ENCODE measurements around the gene WDR93.
"Not testable (repeated sequence)": the region's sequence is repeated elsewhere in the genome, so short reads cannot be mapped to it uniquely, and the experiment has no call there.

The WDR93 gene

GRCh38 chr15:89772932-89773583, 82.4 kb downstream of the WDR93 start:
- no peak for DNase-seq (ENCODE audit: low read depth)

GRCh38 chr15:89774492-89774891, 83.9 kb downstream of the WDR93 start:
- DNase-seq (ENCODE audit: low read depth) = no peak

- no peak for DNase-seq (ENCODE audit: low read depth)
Observed at GRCh38 chr15:89775815-89776214, 85.2 kb downstream of the WDR93 start.

- DNase-seq (ENCODE audit: low read depth) = peak; percentile 34
Observed at GRCh38 chr15:89776274-89777072, 85.9 kb downstream of the WDR93 start, which contains the start of gene MESP2. TSS of gene MESP2 (plus strand) at chr15:89776332. CDS start at chr15:89776358, 26 bp downstream.

- no peak for DNase-seq (ENCODE audit: low read depth)
Observed at GRCh38 chr15:89777073-89777751, 86.6 kb downstream of the WDR93 start.

- DNase-seq (ENCODE audit: low read depth) = no peak
Observed at GRCh38 chr15:89777782-89778380, 87.3 kb downstream of the WDR93 start.

- DNase-seq (ENCODE audit: low read depth) = no peak
Observed at GRCh38 chr15:89778861-89779260, 88.2 kb downstream of the WDR93 start.

GRCh38 chr15:89780601-89781000, 90.0 kb downstream of the WDR93 start:
- DNase-seq (ENCODE audit: low read depth) = no peak

- no peak for DNase-seq (ENCODE audit: low read depth)
Observed at GRCh38 chr15:89781055-89781454, 90.4 kb downstream of the WDR93 start.

- no peak for DNase-seq (ENCODE audit: low read depth)
Observed at GRCh38 chr15:89781891-89782618, 91.4 kb downstream of the WDR93 start.

GRCh38 chr15:89782619-89782950, 92.0 kb downstream of the WDR93 start:
- not testable (repeated sequence) for DNase-seq (ENCODE audit: low read depth)

- DNase-seq (ENCODE audit: low read depth) = no peak
Observed at GRCh38 chr15:89783111-89783860, 92.7 kb downstream of the WDR93 start.

GRCh38 chr15:89783861-89784685, 93.5 kb downstream of the WDR93 start:
- DNase-seq (ENCODE audit: low read depth) = no peak

GRCh38 chr15:89784686-89784960, 94.0 kb downstream of the WDR93 start:
- no peak for DNase-seq (ENCODE audit: low read depth)

- no peak for DNase-seq (ENCODE audit: low read depth)
Observed at GRCh38 chr15:89785064-89785773, 94.6 kb downstream of the WDR93 start.

- no peak for DNase-seq (ENCODE audit: low read depth)
Observed at GRCh38 chr15:89785774-89786140, 95.1 kb downstream of the WDR93 start.

GRCh38 chr15:89787944-89788343, 97.3 kb downstream of the WDR93 start:
- no peak for DNase-seq (ENCODE audit: low read depth)

GRCh38 chr15:89788585-89788984, 98.0 kb downstream of the WDR93 start:
- DNase-seq (ENCODE audit: low read depth) = not testable (repeated sequence)

- no peak for DNase-seq (ENCODE audit: low read depth)
Observed at GRCh38 chr15:89790206-89790605, 99.6 kb downstream of the WDR93 start.

- no peak for DNase-seq (ENCODE audit: low read depth)
Observed at GRCh38 chr15:89790661-89791060, 100.0 kb downstream of the WDR93 start.

Measured in activated T-helper 9 cell treated with anti-CD3 and anti-CD28 coated beads, Interleukin-2, amount 50 U/mL, for 16 hours (primary cell).